GM12872 (cell line): ENCODE results near the gene ADGRF1.

ENCODE experiments used
- TF ChIP-seq, protein P1 (sequence below): IDR thresholded peaks from 3 replicates; pipeline ENCODE4 v1.5.1; 2011; ENCODE audit warnings: low read depth, mild to moderate bottlenecking, low read length, moderate library complexity; ENCODE audit not compliant: insufficient read depth

Gene ADGRF1

DNA sequence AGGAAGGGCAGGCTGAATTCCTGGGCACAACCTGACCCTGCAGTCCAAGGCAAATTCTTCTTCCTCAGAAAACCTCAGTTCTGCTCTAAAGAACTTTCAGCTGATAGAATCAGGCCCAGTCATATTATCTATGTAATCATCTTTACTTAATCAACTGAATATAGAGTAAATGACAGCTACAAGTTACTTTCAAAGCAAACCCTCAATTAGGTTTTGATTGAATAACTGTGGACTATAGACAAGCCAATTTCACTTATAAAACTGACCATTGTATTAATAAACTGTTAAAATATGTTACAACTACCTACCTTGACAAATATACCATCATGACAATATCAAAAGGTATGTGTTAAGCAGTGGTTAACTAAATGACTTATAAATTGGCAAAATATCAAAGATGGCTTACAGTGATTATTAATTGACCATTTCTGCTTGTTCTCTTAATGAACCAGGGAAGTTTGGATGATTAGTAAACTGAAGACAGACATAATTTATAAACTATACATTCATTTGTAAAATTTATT is 74.2 kb downstream of the ADGRF1 start:
- TF ChIP-seq, protein P1, sequence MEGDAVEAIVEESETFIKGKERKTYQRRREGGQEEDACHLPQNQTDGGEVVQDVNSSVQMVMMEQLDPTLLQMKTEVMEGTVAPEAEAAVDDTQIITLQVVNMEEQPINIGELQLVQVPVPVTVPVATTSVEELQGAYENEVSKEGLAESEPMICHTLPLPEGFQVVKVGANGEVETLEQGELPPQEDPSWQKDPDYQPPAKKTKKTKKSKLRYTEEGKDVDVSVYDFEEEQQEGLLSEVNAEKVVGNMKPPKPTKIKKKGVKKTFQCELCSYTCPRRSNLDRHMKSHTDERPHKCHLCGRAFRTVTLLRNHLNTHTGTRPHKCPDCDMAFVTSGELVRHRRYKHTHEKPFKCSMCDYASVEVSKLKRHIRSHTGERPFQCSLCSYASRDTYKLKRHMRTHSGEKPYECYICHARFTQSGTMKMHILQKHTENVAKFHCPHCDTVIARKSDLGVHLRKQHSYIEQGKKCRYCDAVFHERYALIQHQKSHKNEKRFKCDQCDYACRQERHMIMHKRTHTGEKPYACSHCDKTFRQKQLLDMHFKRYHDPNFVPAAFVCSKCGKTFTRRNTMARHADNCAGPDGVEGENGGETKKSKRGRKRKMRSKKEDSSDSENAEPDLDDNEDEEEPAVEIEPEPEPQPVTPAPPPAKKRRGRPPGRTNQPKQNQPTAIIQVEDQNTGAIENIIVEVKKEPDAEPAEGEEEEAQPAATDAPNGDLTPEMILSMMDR, result no peak

DNA sequence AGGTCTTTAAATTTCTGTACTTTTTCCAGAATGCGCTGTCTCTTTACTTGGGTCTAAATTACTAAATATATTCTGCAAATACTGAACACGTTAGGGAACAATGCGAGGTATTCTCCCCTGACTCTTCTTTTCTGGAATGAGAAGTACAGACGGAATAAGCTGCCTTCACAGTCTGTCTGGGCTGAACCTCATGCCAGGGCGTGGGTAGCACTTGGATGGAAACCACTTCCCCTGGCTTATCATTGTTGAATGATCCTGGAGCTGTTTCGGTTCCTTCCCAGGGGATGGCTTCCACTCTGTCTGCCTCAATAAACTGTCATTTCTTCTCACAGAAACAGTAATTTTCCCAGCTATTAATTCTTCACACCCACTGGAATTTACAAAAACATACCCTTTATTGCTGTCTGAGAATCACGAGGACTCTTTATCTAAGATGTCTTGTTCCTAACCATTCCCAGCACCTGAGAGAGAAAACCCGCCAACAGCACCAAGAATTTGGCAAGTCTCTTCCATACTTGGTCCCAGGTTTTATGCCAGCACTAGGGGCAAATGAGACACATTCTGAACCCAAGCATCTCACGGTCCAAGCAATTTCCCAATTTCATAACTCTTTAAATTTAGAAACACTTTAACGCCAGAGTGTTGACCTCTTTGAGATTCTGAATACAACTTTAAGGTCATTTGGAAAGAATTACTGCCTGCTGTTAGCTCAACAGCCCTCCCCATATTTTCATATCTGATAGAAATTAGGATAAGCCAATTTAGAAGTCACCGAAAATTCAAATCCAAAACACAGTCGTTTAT is 77.2 kb downstream of the ADGRF1 start:
- TF ChIP-seq, protein P1, result no peak

DNA sequence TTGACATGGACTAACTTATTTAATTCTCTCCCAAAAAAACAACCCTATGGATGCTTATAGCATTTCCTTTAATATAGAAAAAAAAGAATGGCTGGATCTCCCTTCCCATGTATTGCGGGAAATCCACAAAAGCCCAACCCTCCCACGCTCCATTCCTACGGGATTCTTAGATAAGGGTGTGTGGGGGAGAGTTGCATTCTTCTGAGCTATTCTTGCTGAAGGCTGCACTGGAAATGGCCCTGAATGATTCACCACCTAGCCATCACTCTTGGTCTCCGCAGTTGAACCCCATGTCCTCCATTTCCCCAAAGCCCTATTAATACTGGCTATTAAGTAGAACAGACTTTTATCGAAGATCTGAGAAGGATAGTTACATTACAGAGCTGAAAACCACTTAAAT is 78.5 kb downstream of the ADGRF1 start:
- TF ChIP-seq, protein P1, result no peak

DNA sequence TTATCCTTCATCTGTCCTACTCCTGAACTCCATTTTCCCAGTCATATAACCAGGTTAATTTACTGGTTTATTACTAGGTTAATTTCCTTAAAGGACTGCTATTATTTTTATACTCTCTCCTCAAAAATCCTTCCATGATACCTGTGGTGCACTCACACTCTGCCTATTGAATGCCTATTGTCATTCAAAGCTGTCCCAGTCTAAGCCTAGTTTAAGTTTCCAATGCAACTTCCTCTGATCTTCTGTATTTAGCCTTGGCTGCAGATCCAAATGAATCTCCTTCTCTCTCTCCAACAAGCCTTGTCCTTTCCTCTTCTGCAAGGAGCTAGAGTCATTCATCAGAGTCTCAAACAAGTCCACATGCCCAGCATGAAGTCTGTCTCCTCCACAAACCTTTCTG is 79.1 kb downstream of the ADGRF1 start:
- TF ChIP-seq, protein P1, result no peak

DNA sequence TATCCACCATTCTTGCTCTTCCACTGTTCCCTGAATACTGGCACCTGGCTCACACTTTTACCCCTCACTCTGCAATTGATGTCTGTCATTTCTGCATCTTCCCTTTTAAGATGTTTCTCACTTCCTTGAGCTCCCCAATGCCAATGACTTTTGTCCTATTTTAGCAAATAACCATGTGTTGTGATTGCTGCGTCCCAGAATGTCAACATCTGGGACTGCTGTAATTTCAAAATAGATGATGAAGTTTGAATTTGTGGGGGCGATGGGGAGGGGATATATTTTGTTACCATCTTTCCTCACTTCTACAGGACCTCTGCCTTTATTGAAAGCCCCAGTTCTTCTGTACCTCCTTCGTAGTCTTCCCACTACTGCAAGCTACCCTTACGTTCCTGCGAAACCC is 80.4 kb downstream of the ADGRF1 start:
- TF ChIP-seq, protein P1, result no peak

DNA sequence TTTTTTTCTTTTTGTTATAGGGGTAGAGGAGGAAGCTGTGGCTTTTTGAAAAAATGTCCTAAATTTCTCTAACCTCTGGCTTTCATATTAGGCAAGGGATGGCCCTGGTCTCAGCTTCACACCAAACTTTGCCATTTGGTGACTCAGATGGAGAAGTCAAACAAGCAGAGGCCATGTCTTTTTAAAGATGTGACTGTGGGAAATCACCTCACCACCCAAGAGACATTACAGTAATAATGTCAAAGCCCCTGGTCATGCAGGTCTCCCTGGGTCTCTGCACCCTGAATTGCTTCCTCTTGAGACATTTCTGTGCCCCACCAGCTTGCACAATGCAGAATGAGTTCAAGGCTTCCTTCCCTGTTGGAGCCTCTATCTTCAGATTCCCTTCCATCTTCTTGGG is 80.9 kb downstream of the ADGRF1 start:
- TF ChIP-seq, protein P1, result no peak

DNA sequence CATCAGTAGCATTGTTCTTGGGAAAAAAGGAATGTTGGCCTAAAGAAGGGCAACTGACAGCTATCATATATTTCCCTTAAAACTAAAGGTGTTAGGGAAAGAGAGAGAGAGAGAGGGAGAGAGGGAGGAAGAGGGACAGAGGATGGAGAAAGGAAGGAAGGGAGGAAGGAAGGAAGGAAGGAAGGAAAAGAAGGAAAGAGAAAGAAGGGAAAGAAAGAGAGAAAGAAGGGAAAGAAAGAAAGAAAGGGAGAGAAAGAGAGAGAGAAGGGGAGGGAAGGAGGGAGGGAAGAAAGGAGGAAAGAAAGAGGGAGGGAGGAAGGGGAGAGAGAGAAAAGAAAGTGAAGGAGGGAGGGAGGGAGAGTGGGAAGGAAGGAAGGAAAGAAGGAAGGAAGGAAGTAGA is 82.7 kb downstream of the ADGRF1 start:
- TF ChIP-seq, protein P1, result no peak
